Urinary bladder (tissue), 4 donors: ENCODE data around the gene SMCO3. TPM values are rescaled to one million over a fixed set of nuclear protein-coding genes. Genes with fewer than 3 reads are reported as not detected.

Source experiments
- DNase-seq: peaks from one replicate; pipeline ENCODE4 v3.0.0-alpha.2; 2015; ENCODE audit errors: extremely low spot score
- H3K27ac ChIP-seq: one replicate; pipeline ENCODE4 v1.5.1; 2013; ENCODE audit warnings: low read depth, mild to moderate bottlenecking, moderate library complexity
- H3K36me3 ChIP-seq: one replicate; pipeline ENCODE4 v1.6.1; 2013; ENCODE audit warnings: mild to moderate bottlenecking, moderate library complexity; ENCODE audit not compliant: insufficient read depth
- H3K4me1 ChIP-seq: one replicate; pipeline ENCODE4 v1.6.1; 2013; ENCODE audit warnings: mild to moderate bottlenecking, moderate library complexity; ENCODE audit not compliant: insufficient read depth
- H3K4me3 ChIP-seq: one replicate; pipeline ENCODE4 v1.5.1; 2013; ENCODE audit warnings: low read depth, low read length
- WGBS: extraction: QIAGEN DNeasy Blood & Tissue Kit; methylation state at CpG from one replicate; pipeline ENCODE4 v1.1.7; 2013; 5-methylcytosine and 5-hydroxymethylcytosine counted together
- polyA plus RNA-seq: library from polyadenylated mRNA; stranded (reverse); fragments of 200-250 nt; gene quantifications from one replicate; pipeline ENCODE4 v1.2.3, GENCODE V29; 2013
- total RNA-seq: library from RNA; depleted of rRNA; stranded (reverse); fragments of >200 nt; gene quantifications from one replicate; pipeline ENCODE4 v1.2.3, GENCODE V29; 2014
- donor health status: healthy with polysubstance abuse.
- donor health status: healthy.

SMCO3 gene
- total and polyA plus RNA-seq, 2 donors: 0.20 to 5.0 TPM

DNA sequence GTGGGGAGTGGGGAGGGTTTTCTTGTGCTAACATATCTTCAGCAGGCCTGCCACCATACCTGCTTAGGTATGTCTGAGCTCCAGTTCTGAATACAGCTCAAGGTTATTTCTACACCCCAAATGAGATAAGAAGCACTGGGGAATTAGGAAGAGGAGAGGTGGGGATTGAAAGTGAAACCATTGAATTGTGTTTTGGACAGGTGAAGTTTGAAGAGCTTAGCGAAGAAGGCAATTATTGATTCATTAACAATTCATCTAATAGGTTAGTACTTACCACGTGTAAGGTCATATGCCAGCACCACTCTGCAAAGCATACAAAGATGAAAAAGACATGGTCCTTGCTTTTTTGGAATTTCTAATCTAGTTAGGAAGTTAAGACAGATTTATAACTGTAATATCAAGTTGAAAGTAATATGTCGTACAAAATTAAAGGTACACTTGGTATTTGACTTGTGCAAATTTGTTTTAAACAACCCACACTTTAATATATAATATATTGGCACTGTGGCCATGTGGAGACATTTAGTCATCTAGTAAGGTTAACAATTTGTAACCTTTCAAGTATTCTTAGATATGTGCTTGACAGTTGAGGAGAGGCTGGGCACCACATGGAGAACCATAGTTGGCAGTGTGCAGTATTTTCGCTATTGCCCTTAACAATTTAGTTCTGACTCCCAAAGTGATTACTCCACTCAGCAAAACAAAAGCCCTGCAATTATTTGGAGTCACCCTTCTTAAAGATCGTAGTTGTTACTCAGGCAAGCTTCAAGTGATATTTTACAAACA lies 3.6 kb downstream of the SMCO3 start:
- DNase-seq: no peak
- Histone ChIP-seq H3K4me3 (no peak overlapping the region), H3K27ac (no peak overlapping the region), H3K4me1 (no peaks in the 10 kb centered on the region), H3K36me3 (no peaks in the 10 kb centered on the region)
- WGBS: 87% methylated on average over 5 of the region's 5 CpGs

- peak overlapping the region; percentile 54 for H3K27ac ChIP-seq
- peaks cover 3% of the 10 kb centered on the region for H3K36me3 ChIP-seq
- WGBS: under 1% methylated on average over 12 of the region's 12 CpGs
- H3K4me1 ChIP-seq: no peaks in the 10 kb centered on the region
- peak overlapping the region; percentile 84 for H3K4me3 ChIP-seq
- no peak for DNase-seq
Measured at GRCh38 chr12:14803830-14804160, 10.2 kb downstream of the SMCO3 start.

DNA sequence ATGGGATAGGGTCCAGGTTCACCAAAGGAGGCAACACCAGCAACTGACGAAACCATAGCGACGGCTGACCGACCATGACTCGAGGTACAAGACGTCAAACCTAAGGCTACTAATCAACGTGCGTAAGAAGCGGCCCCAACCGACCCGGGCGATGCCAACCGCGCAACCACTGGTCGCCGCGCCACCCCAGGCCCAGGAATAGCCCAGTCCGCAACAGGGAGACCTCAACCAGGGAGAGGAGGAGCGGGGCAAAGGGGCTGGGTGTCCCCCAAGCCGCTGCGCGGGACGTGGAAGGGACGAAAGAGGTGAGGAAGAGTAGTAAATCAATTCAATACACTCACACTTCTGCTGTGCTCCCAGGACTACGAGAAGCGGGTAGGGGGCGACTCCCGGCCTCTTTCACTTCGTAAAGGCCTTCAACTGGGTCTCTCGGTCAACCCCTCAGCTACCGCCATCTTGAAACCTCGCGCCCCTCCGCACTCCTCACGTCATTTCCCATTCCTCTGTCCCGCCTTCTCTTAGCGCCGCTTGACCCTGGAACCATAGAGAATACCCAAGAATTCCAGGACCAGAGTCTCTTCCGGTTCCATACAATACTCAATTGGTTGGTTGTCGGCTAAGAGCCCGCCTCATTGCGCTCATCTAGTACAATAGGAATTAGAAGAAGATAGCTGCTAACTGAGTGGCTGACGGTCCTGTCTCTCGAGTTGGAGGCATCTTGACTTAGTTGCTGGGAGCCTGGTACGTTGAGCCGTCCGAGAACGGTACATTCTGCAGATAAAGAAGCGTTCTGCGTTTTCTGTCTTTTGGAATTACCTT lies 10.8 kb downstream of the SMCO3 start, which contains the start of the genes C12orf60 and WBP11:
Gene C12orf60 (plus strand): TSS at position 660 of the 819 bp plus-strand sequence. CDS start 19,266 bp downstream, outside the sequence.
Gene WBP11 (minus strand): TSS at position 468 of the 819 bp plus-strand sequence. CDS start 2,095 bp downstream, outside the sequence.
- Histone ChIP-seq H3K36me3 (peaks cover 3% of the 10 kb centered on the region), H3K4me1 (no peaks in the 10 kb centered on the region), H3K4me3 (peak within 1 kb of the TSS; percentile 84), H3K27ac (peak within 1 kb of the TSS; percentile 88)
- peak; percentile 99 for DNase-seq
- under 1% methylated on average over 50 of the region's 50 CpGs for WGBS

DNA sequence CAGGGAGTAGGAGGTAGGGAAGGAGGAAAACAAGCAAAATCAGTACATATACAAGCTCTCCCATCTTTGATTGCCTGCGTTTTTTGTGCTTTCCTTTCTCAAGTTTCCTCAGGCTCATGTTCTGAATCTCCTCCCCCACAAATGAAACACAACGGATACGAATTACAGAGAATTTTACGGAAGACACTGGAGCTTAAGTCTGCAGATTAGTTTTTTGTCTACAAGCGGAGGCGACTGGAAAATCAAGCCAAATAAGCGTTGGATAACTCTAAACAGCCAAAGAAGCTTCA lies 11.3 kb downstream of the SMCO3 start:
- under 1% methylated on average over 7 of the region's 7 CpGs for WGBS
- Histone ChIP-seq H3K4me3 (peak overlapping the region; percentile 84), H3K36me3 (peaks cover 3% of the 10 kb centered on the region), H3K4me1 (no peaks in the 10 kb centered on the region), H3K27ac (peak overlapping the region; percentile 53)
- DNase-seq: no peak

GRCh38 chr12:14802247-14802646 lies 11.7 kb downstream of the SMCO3 start:
- Histone ChIP-seq H3K4me3 (peak overlapping the region; percentile 84), H3K36me3 (peaks cover 6% of the 10 kb centered on the region), H3K4me1 (no peaks in the 10 kb centered on the region), H3K27ac (no peak overlapping the region)
- no peak for DNase-seq
- 56% methylated on average over 4 of the region's 4 CpGs for WGBS

DNA sequence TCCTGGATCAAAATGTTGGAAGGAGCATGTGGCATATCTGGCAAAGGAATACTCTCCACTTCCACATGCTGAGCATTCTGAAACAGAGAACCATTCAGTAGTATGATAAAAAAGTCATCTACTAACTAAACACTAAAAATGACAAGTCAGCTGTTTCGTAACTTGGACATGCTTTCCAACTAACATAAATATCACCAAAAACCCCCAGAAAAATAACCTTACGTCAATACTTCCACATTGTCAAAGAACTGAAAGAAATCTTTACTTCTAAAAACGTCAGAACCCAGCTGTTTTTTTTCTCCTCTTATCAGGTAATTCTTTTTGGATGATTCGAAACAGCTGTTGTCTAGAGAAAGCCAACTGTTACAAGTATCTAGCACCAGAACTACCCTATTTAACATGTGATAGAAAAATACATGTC lies 18.9 kb downstream of the SMCO3 start:
- H3K27ac ChIP-seq: no peak overlapping the region
- 54% methylated on average over 4 of the region's 4 CpGs for WGBS

GRCh38 chr12:14785568-14785967 lies 28.4 kb downstream of the SMCO3 start:
- peaks cover 11% of the 10 kb centered on the region for H3K36me3 ChIP-seq
- 93% methylated on average over 3 of the region's 3 CpGs for WGBS
- no peak overlapping the region for H3K27ac ChIP-seq
- H3K4me3 ChIP-seq: no peak overlapping the region
- DNase-seq: no peak
- no peaks in the 10 kb centered on the region for H3K4me1 ChIP-seq

More for the DNA sequence above, 18.9 kb downstream of the SMCO3 start:
- Histone ChIP-seq H3K36me3 (peaks cover 13% of the 10 kb centered on the region), H3K4me3 (no peak overlapping the region), H3K4me1 (no peaks in the 10 kb centered on the region)
- DNase-seq: no peak

GRCh38 chr12:14784471-14784870 lies 29.5 kb downstream of the SMCO3 start:
- H3K4me3 ChIP-seq: no peak overlapping the region
- H3K36me3 ChIP-seq: peaks cover 7% of the 10 kb centered on the region
- no peak overlapping the region for H3K27ac ChIP-seq
- DNase-seq: no peak
- no peaks in the 10 kb centered on the region for H3K4me1 ChIP-seq
- WGBS: 92% methylated on average over 2 of the region's 2 CpGs

GRCh38 chr12:14782756-14783155 lies 31.2 kb downstream of the SMCO3 start:
- Histone ChIP-seq H3K36me3 (peaks cover 2% of the 10 kb centered on the region), H3K27ac (no peak overlapping the region), H3K4me1 (no peaks in the 10 kb centered on the region), H3K4me3 (no peak overlapping the region)
- no peak for DNase-seq

- DNase-seq: no peak
- Histone ChIP-seq H3K4me1 (no peaks in the 10 kb centered on the region), H3K36me3 (no peaks in the 10 kb centered on the region), H3K27ac (no peak overlapping the region), H3K4me3 (no peak overlapping the region)
- 47% methylated on average over 2 of the region's 2 CpGs for WGBS
Measured at GRCh38 chr12:14781563-14781962, 32.4 kb downstream of the SMCO3 start.

DNA sequence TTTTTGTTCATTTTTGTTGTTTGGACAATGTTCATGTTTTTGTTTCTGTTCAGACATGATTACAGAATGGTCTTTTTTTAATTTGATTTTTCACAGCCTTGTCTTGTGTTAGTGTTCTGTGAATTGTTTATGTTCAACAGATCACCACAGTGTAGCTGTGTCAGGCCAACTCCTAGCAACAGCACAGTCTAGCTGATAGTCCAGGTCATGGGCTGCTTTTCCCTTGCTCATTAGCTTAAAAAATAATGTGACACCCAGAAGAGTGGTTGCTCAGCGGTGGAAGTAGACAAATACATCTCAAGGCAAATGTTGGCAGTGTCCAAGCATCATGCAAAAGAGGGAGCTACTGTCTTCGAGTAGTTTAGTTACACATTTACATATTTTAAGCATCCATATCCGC lies 33.1 kb downstream of the SMCO3 start:
- DNase-seq: no peak
- H3K4me3 ChIP-seq: no peak overlapping the region
- no peak overlapping the region for H3K27ac ChIP-seq
- H3K36me3 ChIP-seq: no peaks in the 10 kb centered on the region
- no peaks in the 10 kb centered on the region for H3K4me1 ChIP-seq
- 87% methylated on average over 3 of the region's 3 CpGs for WGBS

- Histone ChIP-seq H3K4me3 (no peak overlapping the region), H3K36me3 (no peaks in the 10 kb centered on the region), H3K27ac (no peak overlapping the region), H3K4me1 (no peaks in the 10 kb centered on the region)
- 89% methylated on average over 2 of the region's 2 CpGs for WGBS
- DNase-seq: no peak
Measured at GRCh38 chr12:14779834-14780233, 34.1 kb downstream of the SMCO3 start.

GRCh38 chr12:14777271-14777670 lies 36.7 kb downstream of the SMCO3 start:
- DNase-seq: no peak
- Histone ChIP-seq H3K4me3 (no peak overlapping the region), H3K27ac (no peak overlapping the region), H3K36me3 (no peaks in the 10 kb centered on the region), H3K4me1 (no peaks in the 10 kb centered on the region)
- 40% methylated on average over 3 of the region's 3 CpGs for WGBS
